ENCODE measurements around the gene ATP10B. TPM values are rescaled to one million over a fixed set of nuclear protein-coding genes. Genes with fewer than 3 reads are reported as not detected.

ATP10B gene
- total RNA-seq, 4 donors from 2014 or later = 9.0 to 45.9 (median 13.9) TPM

DNA sequence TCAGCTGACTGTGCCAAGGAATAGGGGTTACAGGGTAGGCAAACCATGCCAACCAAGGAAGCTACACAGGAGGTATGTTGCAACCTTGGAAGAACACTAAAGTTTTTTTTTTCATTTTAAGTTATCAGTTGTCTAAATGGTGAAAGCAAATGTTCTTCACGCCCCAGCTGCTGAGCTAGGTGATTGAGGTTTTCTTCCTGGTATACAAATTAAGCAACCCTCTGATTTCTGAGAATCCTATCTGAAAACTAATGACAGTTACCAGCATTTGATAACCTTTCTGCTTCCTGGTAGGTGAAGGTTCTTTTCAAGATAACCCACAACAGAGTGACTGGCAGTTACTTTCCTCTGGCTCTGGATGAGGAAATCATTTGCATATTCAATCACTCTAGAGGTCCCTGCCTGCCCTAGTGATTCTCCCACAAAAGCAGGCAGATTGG is 194.9 kb downstream of the ATP10B start:
- TF ChIP-seq EP300 (IDR thresholded peaks at IDR 0.05) (no peak), POLR2A (IDR thresholded peaks at IDR 0.05) (no peak)
- TF ChIP-seq, protein P1, sequence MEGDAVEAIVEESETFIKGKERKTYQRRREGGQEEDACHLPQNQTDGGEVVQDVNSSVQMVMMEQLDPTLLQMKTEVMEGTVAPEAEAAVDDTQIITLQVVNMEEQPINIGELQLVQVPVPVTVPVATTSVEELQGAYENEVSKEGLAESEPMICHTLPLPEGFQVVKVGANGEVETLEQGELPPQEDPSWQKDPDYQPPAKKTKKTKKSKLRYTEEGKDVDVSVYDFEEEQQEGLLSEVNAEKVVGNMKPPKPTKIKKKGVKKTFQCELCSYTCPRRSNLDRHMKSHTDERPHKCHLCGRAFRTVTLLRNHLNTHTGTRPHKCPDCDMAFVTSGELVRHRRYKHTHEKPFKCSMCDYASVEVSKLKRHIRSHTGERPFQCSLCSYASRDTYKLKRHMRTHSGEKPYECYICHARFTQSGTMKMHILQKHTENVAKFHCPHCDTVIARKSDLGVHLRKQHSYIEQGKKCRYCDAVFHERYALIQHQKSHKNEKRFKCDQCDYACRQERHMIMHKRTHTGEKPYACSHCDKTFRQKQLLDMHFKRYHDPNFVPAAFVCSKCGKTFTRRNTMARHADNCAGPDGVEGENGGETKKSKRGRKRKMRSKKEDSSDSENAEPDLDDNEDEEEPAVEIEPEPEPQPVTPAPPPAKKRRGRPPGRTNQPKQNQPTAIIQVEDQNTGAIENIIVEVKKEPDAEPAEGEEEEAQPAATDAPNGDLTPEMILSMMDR (IDR thresholded peaks at IDR 0.05) = no peak
- H3K36me3 ChIP-seq = no peaks in the 10 kb centered on the region
- DNase-seq (ENCODE audit: low spot score in 2 of 2) = no peak
- no peaks in the 10 kb centered on the region for H3K4me1 ChIP-seq
- no peak overlapping the region for H3K27ac ChIP-seq
- WGBS, 2 donors = 94 to 96% methylated on average over 1 of the region's 1 CpG
- H3K4me3 ChIP-seq = no peak overlapping the region
- H3K9me3 ChIP-seq = no peaks in the 10 kb centered on the region
- no peaks in the 10 kb centered on the region for H3K27me3 ChIP-seq

DNA sequence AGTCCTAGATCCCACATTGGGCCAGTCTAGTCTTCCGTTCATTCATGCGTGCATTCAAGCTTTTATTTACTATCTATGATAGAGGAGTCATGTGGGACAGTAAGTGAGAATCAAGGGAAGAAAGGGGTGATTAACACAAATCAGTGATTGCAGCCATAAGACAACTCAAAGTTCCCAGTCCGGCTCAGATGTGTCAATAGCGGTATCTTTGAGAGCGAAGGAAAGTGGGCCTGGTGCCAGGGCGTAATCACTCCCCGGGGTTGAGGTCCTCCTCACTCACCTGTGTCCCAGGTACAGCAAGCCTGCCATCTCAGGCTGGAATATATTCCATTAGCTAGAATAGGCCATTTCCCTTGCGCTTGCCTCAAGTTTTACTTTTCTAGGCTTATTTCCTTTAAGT is 196.3 kb downstream of the ATP10B start:
- no peak overlapping the region for H3K4me3 ChIP-seq
- TF ChIP-seq POLR2A (IDR thresholded peaks at IDR 0.05) = no peak
- no peak for TF ChIP-seq EP300 (IDR thresholded peaks at IDR 0.05)
- TF ChIP-seq, protein P1 (IDR thresholded peaks at IDR 0.05) = no peak
- no peaks in the 10 kb centered on the region for H3K27me3 ChIP-seq
- no peak for DNase-seq (ENCODE audit: low spot score in 2 of 2)
- 91 to 95% methylated on average over 8 of the region's 8 CpGs for WGBS, 2 donors
- no peaks in the 10 kb centered on the region for H3K4me1 ChIP-seq
- no peaks in the 10 kb centered on the region for H3K9me3 ChIP-seq
- H3K36me3 ChIP-seq = no peaks in the 10 kb centered on the region
- H3K27ac ChIP-seq = no peak overlapping the region

DNA sequence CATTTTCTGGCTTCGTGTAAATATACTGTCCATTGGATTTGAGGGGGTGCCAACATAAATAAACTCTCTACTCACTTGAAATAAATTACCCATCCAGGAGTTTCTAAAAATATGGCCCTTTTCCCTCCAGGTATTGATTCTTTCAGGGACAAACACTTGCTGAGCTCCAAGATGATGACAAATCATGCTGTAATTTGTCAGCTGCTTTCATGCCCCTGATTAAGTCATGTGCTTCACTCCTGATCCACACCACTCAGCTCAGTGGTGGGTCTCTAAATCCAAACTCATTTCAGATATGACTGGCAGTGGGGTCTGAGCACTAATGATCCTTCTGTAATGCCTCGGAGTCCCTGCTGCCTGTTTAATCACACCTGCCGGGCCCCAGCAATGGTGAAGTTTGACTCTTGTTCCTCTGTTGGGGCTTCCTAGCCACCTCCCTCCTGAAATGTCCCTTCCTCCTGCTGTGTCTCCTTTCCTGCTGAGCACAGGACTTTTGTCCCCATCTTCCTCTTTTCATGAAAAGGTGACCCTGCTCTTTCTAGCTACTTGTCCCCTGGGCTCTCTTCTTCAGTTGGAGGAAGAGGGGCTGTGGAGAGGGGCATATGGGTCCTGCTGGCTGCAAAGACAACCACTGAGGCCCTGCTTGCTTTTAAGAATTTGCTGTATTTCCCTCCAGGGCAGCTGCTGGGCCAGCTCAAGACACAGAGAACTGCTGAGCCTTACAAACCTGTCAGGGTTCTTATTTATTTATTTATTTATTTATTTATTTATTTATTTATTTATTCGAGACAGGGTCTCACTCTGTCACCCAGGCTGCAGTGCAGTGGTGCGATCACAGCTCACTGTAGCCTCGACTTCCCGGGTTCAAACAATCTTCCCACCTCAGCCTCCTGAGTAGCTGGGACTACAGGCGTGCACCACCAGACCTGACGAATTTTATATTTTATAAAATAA is 200.0 kb downstream of the ATP10B start:
- TF ChIP-seq POLR2A (IDR thresholded peaks at IDR 0.05) (no peak), EP300 (IDR thresholded peaks at IDR 0.05) (no peak)
- TF ChIP-seq, protein P1 (IDR thresholded peaks at IDR 0.05) = no peak
- WGBS, 2 donors = 87 to 91% methylated on average over 9 of the region's 9 CpGs
- H3K9me3 ChIP-seq = no peaks in the 10 kb centered on the region
- no peaks in the 10 kb centered on the region for H3K27me3 ChIP-seq
- DNase-seq (ENCODE audit: low spot score in 2 of 2) = no peak
- H3K36me3 ChIP-seq = no peaks in the 10 kb centered on the region
- H3K4me3 ChIP-seq = no peak overlapping the region
- H3K27ac ChIP-seq = no peak overlapping the region
- H3K4me1 ChIP-seq = no peaks in the 10 kb centered on the region

DNA sequence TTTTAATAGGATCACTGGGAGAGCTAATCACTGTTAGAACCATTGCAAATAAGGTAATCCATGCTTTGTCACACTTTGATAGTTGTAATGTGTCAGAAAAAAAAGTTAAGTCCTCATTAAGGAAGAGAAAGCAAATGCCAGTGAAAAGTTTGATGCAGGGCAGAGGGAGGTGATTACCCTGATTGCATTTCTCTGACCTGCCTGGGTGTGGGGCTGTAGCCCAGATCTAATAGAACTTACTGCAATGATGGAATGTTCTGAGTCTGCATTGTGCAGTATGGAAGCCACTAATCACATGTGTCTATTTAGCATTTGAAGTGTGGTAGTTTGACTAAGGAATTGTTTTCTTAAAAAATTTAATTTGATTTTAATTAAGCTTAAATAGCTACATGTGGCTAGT is 202.7 kb downstream of the ATP10B start:
- Histone ChIP-seq H3K4me1 (no peaks in the 10 kb centered on the region), H3K36me3 (no peaks in the 10 kb centered on the region), H3K4me3 (no peak overlapping the region), H3K9me3 (no peaks in the 10 kb centered on the region), H3K27ac (no peak overlapping the region), H3K27me3 (no peaks in the 10 kb centered on the region)
- no peak for TF ChIP-seq POLR2A (IDR thresholded peaks at IDR 0.05)
- TF ChIP-seq, protein P1 (IDR thresholded peaks at IDR 0.05) = peak in 1 of 5 experiments; percentile 27
- no peak for DNase-seq (ENCODE audit: low spot score in 2 of 2)

DNA sequence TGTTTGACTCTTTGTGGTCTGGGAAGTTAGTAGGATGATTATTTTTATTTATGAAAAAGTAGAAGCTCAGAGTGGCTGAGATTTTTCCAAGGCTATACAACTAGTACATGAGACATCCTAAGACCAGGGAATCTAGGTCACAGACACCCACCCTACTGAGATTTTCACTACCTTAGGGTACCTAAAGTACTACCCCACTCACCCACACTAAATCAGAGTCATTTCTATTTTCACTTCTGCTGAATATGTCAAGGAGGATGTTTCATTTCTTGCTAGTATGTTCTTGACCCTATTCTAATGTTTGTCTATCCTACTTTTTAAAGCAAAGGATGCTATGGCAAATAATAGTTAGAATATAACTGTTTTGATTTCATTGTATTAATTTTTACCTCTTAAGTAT is 206.0 kb downstream of the ATP10B start:
- TF ChIP-seq, protein P1 (IDR thresholded peaks at IDR 0.05) = no peak
- TF ChIP-seq POLR2A (IDR thresholded peaks at IDR 0.05) (no peak), EP300 (IDR thresholded peaks at IDR 0.05) (no peak)
- no peaks in the 10 kb centered on the region for H3K9me3 ChIP-seq
- no peaks in the 10 kb centered on the region for H3K36me3 ChIP-seq
- no peaks in the 10 kb centered on the region for H3K27me3 ChIP-seq
- H3K27ac ChIP-seq = no peak overlapping the region
- DNase-seq (ENCODE audit: low spot score in 2 of 2) = no peak
- H3K4me3 ChIP-seq = no peak overlapping the region
- no peaks in the 10 kb centered on the region for H3K4me1 ChIP-seq

Data from tibial nerve (tissue), 4 donors.